Right lobe of liver (tissue), 4 donors: Measurements from ENCODE around the gene PRR15L.

Source experiments
- POLR2A ChIP-seq: fragments of 450-650 bp; IDR thresholded peaks from one replicate; pipeline ENCODE4 v1.6.1; 2017; ENCODE audit warnings: antibody characterized with exemption, mild to moderate bottlenecking
- TF ChIP-seq, protein P1 (sequence below), 4 donors: fragments of 200-600 bp in 3 of 4; fragments of 450-650 bp in 1 of 4; IDR thresholded peaks; one replicate each; pipeline versions ENCODE4 v1.5.1 to v1.8.0; 2016 to 2022; ENCODE audit warnings: antibody characterized with exemption in 4 of 4, mild to moderate bottlenecking in 2 of 4
- donor health status: DM: no; HTN: no; CAD: no.
- donor health status: DM: no; HTN: no; CAD: no.
- donor health status: DM: no; HTN: yes; CAD: no.

- TF ChIP-seq, protein P1, sequence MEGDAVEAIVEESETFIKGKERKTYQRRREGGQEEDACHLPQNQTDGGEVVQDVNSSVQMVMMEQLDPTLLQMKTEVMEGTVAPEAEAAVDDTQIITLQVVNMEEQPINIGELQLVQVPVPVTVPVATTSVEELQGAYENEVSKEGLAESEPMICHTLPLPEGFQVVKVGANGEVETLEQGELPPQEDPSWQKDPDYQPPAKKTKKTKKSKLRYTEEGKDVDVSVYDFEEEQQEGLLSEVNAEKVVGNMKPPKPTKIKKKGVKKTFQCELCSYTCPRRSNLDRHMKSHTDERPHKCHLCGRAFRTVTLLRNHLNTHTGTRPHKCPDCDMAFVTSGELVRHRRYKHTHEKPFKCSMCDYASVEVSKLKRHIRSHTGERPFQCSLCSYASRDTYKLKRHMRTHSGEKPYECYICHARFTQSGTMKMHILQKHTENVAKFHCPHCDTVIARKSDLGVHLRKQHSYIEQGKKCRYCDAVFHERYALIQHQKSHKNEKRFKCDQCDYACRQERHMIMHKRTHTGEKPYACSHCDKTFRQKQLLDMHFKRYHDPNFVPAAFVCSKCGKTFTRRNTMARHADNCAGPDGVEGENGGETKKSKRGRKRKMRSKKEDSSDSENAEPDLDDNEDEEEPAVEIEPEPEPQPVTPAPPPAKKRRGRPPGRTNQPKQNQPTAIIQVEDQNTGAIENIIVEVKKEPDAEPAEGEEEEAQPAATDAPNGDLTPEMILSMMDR (IDR thresholded peaks at IDR 0.05), result no peak
- no peak for TF ChIP-seq POLR2A
Measured at GRCh38 chr17:47935961-47936360, 21.7 kb downstream of the PRR15L start.
